GM18508 (cell line): ENCODE data around the gene PIP4K2A.

ENCODE experiments used
- ATAC-seq: cut with Tn5 transposase; IDR thresholded peaks from one replicate; pipeline ENCODE4 v1.9.1; 2021; ENCODE audit warnings: moderate number of reproducible peaks; ENCODE audit not compliant: insufficient read depth, unreplicated experiment

The PIP4K2A gene

DNA sequence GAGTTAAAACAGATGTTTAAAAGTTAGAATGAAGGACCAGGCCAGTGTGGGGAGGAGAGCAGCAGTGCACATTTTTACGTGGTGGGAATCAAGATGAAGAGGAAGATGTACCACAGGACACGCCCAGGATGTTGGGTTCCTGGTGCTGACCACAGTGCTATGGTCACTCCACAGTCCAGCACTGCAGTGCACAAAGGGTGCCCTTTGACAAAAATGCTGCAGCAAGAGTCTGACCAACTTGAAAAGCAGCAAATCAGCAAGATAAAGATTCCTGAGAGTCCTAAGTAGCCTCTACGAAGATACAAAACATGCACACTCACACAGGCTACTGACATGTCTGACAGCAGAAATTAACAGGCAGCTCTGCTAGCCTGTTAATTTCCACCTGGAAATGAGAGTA lies 107.1 kb downstream of the PIP4K2A start:
- ATAC-seq = no peak

DNA sequence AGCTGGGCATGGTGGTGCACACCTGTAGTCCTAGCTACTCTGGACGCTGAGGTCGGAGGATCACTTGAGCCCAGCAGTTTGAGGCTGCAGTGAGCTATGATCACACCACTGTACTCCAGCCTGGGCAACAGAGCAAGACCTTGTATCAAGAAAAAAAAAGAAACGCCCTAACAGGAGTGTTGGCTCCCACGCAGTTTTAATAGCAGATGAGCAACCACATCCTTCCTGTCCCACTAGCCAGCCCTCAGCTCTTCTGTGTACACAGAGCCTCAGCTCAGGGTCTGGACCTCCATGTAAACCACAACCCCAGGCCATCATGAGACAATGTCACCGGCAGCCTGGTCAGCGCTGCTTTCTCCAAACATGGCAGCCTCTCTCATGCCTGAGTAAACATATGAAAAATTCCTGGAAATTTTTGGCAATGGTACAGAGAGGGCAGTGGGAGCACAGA lies 108.2 kb downstream of the PIP4K2A start:
- peak; percentile 88 for ATAC-seq

DNA sequence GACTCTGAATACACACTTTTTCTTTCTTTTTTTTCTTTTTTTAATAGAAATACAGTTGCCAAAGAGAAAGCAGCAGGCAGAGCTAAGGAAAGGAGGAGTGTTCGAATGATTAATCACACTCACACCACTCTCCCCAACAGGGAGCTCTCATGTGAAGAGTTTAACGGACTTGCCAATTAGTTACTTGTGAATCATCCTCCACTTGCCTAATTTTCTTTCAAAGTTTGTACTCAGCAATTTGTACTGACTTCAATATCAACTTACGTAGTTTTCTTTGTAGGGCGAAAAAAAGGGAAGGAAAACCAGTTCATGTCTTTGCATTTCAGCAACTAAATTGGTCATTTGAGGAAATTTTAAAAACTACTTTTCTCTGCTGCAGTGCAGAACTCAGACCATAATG lies 109.2 kb downstream of the PIP4K2A start:
- no peak for ATAC-seq

DNA sequence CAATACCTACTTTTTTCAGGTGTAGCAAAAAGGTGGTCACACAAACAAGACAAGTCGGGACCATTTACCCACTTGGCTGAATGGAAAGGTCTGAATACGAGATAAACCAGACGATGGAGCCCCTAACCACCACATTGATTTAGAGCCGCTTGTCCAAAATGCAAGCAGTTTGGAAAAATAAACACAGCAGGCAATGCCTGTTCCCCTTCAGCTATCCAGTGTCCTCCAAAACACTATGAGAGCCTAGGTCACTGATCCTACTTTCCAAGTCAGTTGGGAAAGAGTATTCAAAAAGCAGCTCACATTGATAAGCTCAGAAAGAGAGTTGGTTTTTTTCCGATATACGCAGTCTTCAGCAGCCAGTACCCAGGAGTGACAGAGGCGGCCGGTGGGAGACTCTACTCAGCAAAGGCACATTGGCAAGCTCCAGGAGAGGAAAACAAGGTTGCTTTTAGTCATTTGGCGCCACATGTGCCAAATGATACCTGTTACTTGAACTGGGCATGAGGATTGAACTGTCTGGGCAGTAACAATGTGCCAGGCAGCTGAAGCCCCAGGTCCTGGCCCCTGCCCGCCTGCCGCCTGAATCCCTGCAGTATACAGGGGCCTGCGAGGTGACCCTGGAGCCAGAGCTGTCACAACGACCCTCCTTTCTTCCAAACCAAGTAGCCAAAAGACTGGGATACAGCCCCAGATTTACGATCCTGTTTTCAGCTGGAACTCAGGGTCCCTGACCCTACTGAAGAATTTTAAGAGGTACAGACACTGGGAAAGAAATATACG lies 109.8 kb downstream of the PIP4K2A start:
- no peak for ATAC-seq

DNA sequence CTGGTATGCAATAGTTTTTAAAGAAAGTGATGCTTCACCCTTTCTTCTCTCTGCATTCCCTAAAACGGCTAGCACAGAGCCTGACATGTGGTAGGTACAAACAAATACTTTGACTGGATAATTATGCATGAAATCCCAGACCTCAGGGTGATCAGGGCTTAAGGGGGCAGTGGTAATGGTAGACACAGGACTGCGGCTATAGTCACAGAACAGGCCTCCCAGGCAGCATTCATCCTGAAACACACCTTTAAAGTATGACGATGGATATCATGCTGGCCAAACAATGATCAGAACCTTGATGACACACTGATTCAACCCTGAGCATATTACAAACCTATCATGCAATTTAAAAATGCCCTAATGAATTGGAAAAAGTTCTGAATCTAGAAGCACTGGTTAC lies 110.8 kb downstream of the PIP4K2A start:
- no peak for ATAC-seq

DNA sequence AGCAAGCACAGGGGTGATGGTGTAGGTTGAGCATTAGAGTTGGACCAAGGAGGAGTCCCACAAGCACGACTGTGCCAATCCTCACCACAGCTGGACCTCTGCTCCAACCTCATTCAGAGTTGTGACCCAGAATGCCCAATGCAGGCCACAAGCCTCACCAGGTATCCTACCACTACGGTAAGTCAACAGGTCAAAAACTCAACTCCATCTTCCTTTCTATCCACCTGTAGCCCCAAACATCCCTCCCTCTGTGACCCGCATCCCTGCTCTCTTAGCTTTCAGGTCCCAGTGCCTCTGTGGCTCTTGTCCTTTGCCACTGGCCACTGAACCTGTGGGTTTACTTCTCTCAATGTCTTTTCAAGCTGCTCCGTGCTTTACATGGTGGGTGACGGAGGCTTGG lies 112.8 kb downstream of the PIP4K2A start:
- no peak for ATAC-seq

DNA sequence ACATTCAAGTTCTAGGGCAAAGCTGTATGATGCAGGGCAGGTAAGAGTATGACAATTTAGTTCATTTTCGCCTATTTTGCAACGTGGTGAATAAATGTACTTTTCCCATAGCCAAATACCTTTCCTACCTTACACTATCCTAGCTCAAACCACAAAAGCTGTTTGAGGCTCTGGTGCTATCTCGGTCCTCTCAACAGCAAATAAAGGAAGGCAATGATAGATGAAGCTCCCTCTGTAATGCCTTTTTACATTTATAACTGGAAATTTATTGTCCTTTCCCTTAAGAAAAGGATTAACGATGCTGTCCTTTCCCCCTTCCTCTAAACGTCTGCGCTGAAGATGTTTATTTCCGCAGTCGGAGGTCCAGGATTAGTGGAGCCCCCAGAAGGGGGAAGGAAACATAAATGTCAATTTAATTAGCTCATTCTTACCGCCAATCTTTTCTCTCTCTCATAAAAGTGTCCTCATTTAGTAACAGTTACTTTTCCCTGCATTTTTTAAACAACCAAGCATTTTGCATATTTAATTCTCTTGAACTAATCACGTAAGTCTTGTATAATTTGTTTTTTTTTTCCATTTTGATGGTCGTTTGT lies 114.6 kb downstream of the PIP4K2A start:
- no peak for ATAC-seq

DNA sequence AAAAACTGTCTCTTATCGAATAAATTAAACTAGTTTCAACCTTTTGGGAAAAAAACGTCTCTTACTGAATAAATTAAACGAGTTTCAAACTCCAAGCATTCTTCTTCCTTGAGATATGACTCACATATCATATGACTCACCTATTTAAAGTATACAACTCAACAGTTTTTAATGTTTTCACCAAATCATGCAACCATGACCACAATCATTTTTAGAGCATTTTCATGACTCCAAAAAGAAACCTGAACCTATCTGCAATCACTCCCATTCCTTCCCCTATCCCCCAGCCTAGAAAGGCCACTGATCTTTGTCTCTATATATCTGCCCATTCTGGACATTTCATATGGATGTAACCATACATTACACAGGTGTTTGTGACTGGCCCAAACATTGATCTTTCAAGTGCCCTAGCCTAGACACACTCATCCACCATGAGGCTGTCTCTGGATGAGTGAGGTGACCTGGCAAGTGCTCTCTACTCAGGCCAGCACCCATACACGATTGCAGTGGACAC lies 115.3 kb downstream of the PIP4K2A start:
- ATAC-seq = no peak

DNA sequence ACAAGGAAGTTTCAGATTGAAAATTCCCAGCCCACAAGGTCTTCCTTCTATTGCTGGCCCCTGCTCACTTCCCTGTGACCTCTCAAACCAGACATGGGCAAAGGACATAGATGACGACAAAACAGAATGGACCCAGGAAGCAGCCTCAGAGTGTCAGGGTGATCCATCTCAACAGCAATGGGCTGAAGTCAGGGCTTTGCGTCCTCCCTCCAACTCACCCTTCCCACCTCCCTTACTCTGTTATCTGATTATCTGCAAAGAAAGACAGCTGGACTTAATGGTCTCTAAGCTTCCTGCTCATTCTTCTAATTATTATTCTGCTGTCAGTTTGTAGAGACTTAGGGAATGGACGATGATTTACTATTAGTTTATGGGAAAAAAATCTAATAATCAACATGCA lies 115.9 kb downstream of the PIP4K2A start:
- no peak for ATAC-seq

DNA sequence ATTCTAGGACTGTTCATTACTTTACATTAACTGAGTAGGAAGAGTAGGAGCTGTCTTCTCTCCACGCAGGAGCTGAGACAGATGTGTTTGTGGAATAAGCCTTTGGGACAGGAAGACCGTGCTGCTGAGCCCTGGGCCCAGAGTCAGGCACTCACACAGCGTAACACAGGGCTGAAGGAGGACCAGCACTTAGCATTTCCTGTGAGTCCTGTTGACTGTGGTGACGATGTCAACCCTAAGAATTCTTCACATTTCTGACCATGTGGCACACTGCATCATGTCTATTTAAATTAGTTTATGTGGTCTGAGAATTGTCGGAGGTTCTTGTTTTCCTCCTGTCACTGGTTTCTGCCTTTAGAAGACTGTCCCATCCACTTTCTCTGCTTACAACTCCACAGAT lies 117.2 kb downstream of the PIP4K2A start:
- no peak for ATAC-seq

DNA sequence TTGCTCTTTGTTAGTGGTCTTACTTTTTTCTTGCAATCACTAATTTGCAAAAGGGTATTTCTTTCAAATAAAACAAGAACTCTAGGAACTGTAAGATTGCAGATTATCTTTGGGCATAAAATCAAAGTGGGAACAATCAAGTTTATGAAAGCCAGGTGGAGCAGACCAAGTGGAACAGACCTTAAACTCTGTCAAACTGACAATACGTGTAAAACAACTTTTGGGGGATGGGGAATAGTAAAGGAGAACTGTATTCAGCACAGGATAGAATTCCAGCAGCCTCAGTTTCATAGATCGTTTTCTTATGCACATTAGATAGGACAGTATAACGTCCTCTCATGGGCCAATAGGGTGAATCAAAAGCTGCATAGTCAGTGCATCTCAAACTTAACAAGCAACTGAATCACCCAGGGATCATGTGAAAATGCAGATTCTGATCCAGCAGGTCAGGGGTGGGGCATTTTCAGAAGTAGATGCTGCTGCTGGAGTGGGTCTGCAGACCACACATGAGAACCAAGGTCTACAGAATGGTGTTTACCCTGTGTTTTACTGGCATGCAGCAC lies 120.7 kb downstream of the PIP4K2A start:
- no peak for ATAC-seq

DNA sequence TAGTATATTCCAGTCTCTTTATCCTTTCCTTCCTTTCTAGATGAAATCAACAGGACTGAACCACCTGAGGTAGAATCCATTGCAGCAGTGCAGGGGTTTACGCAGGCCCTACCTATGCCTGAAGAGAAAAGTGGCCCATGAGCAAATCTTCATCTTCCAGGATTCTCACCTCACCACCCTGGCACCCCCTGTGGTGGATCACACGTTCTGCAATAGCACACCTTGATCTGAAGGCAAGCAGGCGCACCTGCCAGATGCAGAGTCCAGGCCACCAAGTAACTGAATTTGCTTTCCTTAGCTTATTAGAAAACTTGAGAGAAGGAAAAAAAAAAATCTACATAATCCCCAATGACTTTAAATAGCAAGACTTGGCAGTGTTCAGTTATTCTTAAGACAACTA lies 121.4 kb downstream of the PIP4K2A start:
- ATAC-seq = no peak

DNA sequence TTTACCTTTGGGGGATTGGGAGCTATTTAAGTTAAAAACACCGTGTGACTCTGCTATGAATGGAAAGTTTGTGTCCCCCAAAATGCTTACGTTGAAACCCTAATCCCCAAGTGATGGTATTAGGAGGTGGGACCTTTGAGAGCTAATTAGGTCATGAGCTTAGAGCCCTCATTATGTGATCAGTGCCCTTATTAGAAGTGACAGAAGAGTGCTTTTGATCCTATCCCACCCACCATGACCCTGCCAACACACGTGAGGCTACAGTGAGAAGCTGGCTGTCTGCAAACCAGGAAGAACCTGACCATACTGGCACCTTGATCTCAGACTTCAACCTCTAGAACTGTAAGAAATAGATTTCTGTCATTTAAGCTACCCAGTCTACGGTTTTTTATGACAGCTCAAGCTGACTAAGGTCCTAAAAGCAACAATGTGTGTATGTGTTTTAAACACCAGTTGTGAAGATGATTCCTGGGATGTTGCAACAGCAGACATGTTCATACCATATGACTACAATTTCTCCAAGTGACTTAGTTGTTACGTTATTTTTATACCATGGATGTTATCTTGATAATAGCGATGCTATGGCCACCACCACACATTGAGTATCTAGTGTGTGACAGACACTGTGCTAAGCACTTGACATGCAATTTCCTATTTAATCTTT lies 124.4 kb downstream of the PIP4K2A start:
- ATAC-seq = no peak

DNA sequence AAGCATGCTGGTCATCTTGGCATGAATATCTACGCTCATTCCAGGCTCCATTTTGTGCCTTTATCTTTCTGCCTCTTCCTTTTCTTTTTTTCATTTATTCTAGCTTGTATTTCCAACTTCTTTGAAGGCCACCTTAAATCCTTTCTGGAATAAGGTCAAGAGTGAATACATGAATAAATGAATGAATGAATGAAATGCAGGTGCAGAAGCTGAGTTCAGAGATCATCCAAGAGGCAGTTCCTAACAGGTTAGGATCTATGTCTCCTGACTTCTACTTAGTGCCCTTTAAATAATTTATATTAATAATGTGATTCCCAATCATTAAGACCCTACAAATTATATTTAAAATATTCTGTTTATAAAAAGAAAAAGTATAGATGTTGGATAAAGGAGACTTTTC lies 125.9 kb downstream of the PIP4K2A start:
- ATAC-seq = no peak

DNA sequence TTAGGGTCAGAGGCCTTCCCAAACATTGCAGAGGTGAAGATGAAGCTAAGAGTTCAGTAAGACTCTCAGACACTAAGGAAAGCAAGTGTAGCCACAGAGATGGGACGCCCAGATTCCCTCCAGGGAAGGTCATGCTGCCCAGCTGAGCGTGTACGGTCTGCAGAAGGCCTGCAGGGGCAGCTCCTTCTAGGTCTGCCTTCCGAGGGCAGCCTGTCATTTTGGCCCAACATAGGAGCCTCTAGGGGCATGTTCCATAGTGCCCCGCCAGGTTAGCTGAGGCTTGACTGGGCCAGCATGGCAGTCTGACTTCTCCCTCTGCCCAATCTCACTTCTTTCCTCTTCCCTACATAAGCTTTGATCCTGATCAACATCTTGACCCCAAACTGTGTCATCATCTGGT lies 130.7 kb downstream of the PIP4K2A start:
- ATAC-seq = no peak

DNA sequence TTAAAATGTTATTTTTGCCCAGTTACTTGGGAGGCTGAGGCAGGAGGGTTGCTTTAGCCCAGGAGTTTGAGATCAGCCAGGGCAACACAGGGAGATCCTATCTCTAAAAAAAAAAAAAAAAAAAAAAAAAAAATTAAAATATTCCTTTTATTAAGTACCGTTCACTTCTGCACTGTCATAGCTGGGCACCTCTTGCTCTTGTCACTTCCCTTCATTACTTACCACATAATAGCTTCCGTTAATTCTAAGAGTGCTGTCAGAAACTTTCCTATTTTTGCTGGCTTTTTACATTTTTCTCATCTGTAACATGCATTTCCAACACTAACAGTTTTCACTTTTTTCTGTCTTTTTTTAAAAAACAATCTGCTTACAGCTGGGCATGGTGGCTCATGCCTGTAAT lies 132.9 kb downstream of the PIP4K2A start:
- no peak for ATAC-seq

DNA sequence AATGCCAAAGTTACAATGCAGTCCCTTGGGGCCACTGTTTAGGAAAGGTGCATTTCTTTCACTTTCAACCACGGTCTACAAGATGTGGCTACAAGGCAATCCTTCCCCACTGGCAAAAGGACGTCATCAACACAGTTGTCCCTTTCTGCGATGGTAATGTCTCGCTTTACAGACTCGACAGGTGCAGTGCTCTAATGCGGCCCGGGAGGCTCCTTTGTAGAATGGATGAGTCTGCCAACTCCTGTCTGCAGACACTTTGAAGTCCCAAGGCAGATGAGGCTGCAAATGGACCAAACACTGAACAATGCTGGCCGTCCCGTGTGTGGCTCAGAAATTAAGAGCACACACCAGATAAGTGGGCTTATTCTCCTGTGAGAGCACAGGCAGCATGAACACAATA lies 133.7 kb downstream of the PIP4K2A start:
- ATAC-seq = no peak

DNA sequence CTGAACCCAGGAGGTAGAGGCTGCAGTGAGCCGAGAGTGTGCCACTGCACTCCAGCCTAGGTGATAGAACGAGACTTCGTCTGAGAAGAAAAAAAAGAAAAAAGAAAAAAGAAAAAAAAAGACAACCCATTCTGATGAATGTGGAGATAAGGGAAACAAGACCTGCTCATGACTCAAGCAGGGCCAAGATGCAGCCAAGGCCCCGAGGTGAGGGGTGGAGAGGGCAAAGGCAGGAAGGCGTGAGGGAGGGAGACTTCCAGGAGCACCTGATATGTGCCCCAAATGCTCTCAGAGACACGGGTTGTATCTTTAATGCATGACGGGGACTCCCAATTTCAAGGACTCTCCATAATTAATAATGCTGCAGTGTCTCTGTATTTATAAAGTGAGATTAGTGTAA lies 134.6 kb downstream of the PIP4K2A start:
- no peak for ATAC-seq

DNA sequence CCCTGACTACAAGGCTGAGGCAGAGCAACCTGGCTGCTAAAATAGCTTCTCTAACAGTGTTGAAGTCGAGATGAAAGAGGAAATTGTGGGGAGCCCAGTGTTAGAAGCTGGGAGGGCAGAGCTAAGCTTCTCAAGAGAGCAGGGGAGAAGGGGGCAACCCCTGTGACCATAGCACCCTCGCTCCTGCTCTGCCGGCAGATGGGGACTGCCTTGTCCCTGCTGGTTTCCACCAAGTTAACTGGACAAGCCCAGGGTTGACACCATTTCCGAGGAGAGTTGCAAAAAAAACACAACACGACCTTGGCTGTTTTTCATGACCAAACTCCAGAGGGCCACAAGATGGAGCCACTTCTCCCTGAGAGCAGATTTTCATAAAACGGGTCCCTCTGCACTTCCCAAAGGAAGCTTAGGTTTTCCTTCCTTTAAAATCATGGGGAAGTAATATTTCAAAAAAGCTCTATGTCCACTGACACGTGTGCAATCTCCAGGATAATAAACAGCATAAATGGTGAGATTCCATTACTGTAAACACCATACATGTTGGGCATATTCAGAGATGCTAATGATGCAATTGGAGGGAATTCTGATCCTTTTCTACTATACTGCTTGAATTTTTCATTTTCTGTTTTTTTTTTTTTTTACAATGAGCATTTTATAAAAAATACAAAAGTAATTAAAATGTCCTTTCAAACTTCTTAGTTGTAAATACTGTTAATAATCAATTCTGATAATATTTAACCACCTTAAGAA lies 140.4 kb downstream of the PIP4K2A start:
- no peak for ATAC-seq

DNA sequence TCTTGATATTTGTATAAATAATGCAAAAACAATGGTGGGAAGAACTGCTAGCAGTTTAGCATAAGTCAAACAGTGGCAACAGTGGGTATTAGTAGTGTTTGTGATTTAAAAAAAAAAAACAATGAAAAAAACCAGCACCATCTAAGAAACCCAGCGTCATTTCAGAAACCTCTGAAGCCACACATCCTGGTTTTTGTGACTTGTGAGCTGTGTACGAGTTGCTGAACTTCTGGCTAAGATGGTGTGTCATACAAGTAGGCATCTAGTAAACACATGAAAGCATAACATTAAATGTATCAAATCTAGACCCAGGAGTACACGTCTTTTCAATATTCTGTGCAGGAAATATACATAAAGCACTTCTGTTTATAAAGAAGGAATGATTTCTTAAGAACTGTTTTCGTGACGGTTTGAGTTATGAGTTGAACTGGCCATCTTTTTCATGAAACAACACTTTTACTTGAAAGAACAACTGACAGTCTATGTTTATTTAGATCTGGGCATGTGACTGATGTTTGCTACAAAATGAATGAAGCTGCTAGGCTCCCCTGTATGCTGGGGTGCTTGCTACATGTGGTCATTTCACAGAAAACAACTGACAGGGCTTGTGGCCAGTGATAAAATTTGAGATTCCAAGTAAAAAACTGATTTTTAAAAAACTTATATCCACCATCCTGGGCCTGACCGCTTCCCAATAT lies 143.5 kb downstream of the PIP4K2A start:
- ATAC-seq = no peak
